Stimulated activated CD4-positive, alpha-beta T cell treated with anti-CD3 and anti-CD28 coated beads, Interleukin-1b, Interleukin-23, amount 100 ng/mL, for 4 hours (primary cell): Measurements from ENCODE around the gene PTPRN2.
"Not testable (repeated sequence)": the region's sequence is repeated elsewhere in the genome, so short reads cannot be mapped to it uniquely, and the experiment has no call there.

Source experiments
- DNase-seq, 2 donors: peaks; one replicate each; pipeline ENCODE4 v3.0.0-alpha.2; 2020; ENCODE audit warnings: low read depth in 2 of 2

Gene PTPRN2

DNA sequence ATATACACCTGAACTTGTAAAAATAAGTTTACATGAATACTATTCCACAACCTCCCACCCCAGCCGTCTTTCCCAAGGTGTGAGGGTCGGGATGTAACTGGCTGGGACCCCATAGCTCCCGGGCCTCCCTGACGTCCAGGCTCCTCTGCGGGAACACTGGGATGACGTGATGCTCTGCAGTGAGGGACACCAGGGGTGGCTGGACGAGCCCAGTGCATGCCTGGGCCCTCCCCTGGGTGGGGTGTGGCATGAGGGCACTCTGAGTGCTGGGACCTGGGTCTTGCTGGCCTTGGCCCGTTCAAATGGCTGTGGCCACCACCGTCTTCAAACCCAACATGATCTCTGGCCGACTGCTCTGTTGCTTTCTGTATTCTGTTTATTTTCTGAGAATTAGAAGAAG lies 1068.4 kb downstream of the PTPRN2 start:
- no peak for DNase-seq

DNA sequence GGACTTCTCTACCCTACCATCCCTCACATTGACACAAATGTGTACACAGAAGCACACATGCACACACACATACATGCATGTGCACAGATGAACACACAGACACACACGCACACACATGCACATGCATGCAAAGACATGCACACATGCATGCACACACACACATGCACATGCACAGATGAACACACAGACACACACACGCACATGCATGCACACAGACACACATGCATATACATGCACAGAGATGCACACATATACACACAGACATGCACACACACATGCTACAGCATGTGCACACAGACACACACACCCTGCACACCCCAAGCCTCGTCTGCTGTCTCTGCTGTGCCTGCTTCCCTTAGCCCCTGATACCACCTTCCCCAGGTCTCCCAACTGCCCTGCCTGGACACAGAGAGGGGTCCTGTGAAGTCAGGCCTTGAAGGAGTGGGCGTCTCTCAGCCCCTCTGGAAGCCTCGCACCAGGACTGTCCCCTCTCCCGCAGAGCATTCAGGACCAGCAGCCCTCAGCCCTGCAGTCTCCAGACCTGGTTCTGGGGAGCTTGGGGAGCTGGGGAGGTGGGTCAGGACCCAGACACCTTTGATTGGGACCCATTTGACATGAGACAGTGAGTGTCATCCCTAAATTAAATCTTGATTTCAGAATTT lies 1069.0 kb downstream of the PTPRN2 start:
- DNase-seq, result no peak

DNA sequence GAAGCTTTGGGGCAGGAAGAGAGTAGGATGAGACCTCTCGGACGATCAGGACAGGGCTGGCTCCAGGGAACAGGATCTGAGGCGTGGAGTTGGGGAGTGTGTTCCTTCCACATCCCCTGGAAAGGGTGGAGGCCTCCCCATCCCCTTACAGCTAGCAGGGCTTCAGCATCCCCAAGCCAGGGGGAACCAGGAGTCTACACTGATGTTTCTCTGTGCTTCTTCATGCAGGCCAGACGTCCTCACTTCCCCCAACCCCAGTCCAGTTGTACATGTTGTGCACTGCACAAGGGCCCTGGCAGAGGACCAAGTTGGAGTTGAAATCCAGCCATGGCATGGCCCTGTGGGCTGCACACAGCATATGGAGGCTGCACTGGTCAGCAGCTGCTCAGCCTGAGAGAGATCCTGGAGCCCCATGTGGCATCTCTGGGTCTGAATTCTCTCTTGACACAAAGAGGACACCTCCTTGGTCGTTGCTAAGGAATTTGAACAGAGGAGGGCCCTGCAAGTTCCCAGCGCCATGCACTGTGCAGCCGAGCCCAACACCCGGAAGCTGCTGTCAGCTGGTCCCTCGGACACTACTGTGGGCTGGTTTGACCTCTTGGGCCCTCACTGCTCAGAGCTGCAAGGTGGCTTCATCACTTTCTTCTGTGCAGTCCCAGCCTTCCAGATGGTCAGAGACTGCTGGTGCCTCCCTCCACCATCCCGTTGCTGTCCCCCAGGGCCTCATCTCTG lies 1069.7 kb downstream of the PTPRN2 start:
- no peak for DNase-seq

DNA sequence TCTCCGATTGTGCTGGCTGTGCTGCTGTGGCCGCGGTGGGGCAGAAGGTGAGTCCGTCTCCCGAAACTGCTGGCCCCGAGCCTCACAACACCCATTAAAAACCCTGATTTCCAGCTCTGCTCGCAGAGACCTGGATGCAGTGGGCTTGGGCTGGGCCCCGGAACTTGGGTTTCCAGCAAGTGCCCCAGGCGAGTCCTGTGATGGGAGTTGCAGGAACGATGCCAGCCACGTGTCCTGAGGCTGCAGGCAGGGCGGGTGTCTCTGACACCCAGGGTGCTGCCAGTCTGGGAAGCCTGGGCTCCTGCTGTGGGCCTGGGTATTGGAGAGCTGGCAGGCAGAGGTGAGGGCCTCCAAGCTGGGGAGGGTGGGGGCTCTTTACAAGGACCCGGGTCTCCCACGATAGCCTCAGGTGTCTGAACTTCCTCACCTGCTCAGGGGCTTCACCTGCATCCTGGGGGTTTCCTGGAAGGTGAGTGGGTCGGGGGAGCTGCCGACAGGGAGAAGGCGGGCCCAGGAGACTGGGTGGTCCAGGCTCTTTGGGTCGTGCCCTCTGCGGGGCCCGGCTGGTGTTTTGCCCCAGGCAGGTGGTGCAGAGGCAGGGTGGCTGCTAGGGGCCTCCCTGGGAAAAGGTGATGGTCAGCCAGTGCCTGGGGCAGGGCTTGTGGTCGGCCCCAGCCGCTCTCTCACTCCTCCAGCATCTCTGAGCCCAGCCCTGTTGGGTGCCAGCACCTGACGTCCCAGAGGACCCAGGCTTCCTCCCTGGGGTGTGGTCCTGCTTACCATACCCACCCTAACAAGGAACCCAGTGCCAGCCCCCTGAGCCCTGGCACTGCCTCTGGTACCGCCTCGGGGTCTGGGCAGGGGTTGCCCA lies 1070.5 kb downstream of the PTPRN2 start:
- DNase-seq, result no peak

DNA sequence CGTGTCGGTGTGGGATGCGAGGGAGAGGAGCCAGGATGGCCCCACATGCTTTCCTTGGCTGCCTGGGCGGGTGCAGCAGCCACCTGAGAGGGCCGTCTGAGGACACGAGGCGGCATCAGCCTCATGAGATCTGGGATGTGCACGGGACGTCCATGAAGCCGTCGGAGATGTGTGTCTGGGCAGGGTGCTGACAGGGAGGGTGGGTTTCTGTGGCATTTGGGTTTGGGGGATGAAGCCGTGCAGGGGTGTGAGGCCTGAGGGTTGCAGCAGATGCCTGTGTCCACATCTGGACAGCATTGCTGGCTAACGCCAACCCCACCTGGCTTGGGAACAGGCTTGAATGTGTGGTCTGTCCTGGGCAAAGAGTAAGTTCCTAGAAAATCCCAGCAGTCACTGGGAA lies 1071.3 kb downstream of the PTPRN2 start:
- DNase-seq, result no peak

DNA sequence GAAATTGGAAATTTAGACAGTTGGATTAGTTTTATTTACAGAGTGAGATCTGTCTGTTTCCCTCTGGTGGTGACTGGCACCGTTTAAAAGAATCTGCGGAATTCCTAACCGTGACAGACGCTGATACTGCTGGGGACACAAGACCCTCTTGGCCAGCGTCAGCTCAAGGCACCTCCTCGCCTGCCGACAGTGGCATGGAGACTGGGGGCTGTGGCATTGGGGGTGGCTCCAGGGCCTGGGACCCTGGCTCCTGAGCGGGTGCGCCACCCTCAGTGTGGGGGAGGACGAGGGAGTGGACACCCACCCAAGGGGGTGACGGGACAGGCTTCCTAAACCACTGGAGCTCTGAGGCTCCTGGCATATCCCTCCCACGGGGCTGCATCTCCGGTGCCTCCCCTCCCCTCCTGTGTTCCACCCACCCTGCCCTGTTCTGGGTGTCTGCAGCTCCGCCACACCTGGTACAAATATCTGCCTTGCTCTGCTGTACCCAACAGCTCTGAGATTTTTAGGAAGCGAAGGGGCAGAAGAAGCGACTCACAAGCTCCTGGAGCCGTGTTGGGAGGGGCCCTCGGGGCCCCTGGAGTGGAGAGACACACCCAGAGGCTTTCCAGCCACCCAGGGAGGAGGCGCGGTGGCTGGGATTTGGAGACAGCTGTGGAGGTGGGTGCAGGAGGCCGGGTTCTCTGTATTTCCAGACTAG lies 1072.1 kb downstream of the PTPRN2 start:
- DNase-seq, result no peak

DNA sequence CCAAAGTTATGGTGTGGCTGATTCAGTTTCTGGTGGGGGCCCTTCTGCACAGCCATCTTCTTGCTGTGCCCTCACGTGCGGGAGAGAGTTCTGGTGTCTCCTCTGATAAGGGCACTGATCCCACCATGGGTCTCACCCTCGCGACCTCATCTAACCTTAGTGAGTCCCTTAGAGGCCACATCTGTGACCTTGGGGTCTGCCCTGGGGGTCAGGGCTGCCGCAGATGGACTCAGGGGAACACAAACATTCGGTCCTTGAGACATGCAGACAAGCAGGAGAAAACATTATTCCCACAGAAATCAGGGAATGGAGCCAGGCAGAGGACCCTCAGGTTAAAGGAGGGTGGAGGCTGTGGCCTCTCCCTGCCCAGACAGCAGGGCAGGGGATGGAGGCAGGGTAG lies 1072.9 kb downstream of the PTPRN2 start:
- DNase-seq, result no peak

DNA sequence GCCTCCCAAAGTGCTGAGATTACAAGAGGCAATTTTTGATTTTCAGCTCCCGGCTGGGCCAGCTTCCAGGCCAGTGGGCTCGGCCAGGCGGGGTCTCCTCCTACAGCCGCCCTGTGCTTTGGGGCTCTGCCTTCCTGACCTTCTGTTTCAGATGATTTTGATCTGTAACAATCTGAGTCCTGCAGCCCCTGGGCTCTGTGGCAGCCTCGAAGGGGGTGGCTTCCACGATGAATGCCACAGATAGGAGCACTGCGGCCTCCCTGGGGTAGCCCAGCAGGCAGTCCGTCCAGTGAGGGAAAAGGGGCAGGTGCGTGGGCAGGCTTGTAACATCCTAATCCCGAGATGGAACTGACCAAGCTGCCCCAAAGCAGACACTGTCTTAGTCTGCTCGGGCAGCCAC lies 1073.3 kb downstream of the PTPRN2 start:
- no peak for DNase-seq

DNA sequence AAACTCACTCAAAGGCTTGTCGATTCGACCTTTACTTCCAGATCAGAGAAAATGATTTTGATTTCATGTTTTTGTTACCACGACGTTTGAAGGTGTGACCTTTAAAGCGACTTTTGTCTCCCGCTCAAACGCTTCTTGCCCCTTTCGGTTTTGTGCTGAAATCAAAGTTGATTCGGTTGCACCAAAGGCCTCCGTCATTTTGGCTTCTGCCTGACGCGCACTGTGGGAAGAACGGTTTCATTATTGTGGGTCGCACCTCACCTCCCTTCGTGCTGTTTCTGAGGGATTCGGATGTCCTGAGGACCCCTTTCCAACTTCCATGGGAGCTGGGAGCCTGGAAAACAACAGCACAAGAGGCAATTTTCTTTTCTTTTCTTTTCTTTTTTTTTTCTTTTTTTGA lies 1073.9 kb downstream of the PTPRN2 start:
- DNase-seq, result no peak

DNA sequence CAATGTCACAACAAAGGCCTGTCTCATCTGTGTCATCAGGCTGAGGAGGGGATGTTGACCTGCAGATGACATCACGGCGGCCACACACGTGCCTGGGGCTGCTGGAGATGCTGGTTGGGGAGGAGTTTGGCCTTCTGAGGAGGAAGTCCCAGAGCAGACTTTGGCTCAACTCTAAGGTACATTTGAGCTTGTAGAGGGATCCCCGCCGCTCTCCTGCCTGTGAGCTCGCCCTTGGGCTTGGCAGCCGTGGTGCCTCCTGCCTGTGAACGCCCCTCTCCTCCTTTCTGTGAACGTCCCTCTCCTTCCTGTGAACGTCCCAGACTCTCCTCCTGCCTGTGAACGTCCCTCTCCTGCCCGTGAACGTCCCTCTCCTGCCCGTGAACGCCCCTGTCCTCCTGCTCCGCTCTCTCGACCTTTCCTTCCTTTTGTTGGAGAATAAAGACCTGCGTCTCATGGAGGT lies 1074.4 kb downstream of the PTPRN2 start:
- no peak for DNase-seq

DNA sequence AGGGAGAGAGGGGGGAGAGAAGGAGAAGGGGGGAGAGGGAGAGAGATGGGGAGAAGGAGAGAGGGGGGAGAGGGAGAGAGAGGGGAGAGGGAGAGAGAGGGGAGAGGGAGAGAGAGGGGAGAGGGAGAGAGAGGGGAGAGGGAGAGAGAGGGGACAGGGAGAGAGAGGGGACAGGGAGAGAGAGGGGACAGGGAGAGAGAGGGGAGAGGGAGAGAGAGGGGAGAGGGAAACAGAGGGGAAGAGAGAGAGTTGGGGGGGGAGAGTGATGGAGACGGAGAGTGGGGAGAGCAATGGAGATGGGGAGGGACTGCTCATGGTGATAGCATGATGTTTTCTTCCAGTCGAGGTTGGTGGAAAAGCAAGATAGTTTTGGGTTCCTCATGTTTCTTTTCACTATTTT lies 1078.4 kb downstream of the PTPRN2 start:
- no peak for DNase-seq

DNA sequence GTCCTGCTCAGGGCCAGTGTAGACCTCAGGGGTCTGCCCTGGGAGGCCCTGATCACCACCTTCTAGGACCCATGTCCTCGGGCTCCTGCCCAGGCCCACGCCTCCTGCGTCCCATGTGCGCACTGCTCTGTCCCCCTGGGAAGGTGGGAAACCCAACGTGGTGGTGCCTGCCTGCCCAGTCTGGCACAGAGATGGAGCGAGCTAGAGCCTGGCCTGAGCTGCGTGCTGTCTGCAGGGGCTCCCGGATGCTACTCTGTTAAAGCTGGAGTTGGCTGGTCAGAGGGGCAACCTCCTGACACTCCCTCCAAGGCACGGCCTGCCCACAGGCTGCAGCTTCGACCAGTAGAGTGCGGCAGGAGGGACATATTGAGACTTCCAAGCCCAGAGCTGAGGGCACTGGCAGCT lies 1079.1 kb downstream of the PTPRN2 start:
- DNase-seq, result no peak

DNA sequence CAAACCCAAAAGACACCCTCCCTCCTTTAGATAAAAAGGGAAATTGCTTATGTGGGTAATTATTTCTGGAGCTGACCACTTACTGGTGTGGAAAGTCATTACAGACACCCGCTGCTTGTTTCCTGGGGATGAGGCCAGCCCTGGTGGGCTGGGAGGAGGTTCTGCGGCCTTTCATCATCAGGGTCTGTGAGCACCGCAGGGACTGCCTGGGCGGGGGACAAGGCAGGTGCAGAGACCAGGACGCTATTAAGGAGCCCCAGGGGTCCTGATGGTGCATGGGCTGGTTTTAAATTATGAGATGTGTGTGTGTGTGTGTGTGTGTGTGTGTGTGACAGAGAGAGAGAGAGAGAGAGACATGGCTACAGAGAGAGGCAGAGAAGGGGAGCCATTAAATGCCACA lies 1079.6 kb downstream of the PTPRN2 start:
- DNase-seq, result no peak

DNA sequence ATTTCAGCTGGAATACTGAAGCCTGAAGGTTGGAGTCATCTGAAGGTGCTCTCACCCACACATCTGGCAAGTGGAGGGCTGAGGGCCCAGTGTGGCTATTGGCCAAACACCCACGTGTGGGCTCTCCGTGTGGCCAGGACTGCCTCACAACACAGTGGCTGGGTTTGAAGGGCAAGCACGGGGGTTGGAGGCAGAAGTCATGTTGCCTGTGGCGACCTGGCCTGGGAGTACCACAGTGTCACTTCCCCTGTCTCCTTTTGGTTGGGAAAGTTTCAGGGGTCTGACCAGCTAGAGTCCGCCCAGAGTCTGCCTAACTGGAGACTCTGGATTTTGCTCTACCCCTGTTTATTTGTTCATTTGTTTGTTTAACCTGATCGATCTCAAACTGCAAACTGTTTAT lies 1081.4 kb downstream of the PTPRN2 start:
- no peak for DNase-seq

DNA sequence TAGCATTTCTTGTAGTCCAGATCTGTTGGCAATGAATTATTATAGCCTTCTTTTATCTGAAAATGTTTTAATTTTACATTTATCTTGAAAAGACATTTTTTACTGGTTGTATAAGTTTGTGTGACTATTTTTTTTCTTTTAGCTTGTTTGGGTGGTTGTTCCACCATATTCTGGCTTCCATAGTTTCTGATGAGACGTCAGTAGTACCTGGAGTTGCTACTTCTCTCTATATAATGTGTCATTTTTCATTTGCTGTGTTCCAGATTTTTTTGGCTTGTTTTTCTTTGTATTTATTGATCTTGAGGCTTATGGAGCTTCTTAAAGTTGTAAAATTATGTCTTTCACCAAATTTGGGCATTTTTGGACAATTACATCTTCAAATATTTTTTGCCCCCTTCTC lies 1082.0 kb downstream of the PTPRN2 start:
- no peak for DNase-seq

DNA sequence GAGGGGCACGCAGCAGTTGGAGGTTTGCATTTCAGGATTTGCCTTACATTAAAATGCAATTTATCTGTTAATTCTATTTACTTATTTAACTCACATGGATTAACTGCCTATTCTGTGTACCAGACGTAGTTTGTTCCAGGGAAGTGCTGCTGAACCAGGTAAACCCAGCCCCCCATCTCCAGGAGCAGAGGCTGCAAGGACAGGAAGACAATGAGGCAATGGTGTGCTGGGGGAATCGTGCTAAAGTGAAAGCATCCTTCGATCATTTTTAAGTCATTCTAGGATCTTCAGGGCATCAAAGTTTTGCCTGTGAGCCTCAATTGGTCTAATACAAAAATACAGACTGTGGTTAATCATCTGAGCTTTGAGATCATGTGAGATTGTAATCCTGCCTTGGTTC lies 1084.4 kb downstream of the PTPRN2 start:
- no peak for DNase-seq

DNA sequence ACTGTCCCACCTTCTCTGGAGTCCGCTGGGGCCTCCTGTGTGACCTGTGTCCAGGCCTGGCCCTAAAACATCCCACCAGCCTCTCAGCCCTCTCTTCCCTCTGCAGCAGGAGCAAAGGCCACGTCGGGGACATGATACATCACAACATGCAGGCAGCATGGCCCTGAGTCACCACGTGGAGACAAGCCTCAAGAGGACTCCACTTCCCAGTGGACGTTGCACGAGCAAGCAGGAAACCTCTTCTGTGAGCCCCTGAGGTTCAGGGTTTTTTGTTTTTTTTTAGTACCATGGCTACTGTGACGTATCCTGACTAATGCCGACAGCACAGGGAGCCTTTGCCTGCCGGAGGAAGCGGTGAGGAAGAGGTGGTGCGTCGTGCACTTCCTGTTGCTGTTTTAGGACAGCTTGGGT lies 1084.9 kb downstream of the PTPRN2 start:
- peak; percentile 25 for DNase-seq

DNA sequence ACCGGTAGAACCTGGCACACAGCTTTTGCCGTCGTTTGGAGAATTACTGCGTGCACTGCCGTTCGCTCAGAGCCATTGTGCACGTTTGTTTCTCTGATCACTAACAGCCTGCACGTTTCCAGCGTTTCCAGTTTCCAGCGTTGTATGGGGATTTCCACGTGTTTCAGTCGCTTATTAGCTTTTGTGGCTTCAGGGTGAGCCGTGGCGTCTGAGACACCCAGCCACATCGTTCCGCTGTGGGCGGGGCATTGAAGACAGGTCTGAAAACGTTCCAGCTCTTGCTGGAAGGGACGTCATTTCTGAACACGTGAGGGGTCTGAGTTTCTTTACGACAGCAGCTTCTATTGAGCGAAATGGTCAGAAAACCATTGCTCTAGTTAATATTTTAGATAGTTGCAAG lies 1086.0 kb downstream of the PTPRN2 start:
- peak in 1 of 2 donors; percentile 23 for DNase-seq

DNA sequence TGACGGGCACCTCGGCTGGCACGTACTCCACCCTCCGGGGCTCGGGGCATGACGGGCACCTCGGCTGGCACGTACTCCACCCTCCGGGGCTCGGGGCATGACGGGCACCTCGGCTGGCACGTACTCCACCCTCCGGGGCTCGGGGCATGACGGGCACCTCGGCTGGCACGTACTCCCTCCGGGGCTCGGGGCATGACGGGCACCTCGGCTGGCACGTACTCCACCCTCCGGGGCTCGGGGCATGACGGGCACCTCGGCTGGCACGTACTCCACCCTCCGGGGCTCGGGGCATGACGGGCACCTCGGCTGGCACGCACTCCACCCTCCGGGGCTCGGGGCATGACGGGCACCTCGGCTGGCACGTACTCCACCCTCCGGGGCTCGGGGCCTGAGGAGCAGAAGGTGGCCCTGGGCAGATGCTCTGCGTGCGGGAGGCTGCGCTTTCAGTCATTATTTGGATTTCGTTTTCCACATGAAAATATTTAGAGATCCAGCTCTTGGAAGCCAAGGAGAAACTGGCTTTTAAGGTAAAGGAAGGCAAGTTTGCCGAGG lies 1086.6 kb downstream of the PTPRN2 start:
- DNase-seq, result not testable (repeated sequence)

DNA sequence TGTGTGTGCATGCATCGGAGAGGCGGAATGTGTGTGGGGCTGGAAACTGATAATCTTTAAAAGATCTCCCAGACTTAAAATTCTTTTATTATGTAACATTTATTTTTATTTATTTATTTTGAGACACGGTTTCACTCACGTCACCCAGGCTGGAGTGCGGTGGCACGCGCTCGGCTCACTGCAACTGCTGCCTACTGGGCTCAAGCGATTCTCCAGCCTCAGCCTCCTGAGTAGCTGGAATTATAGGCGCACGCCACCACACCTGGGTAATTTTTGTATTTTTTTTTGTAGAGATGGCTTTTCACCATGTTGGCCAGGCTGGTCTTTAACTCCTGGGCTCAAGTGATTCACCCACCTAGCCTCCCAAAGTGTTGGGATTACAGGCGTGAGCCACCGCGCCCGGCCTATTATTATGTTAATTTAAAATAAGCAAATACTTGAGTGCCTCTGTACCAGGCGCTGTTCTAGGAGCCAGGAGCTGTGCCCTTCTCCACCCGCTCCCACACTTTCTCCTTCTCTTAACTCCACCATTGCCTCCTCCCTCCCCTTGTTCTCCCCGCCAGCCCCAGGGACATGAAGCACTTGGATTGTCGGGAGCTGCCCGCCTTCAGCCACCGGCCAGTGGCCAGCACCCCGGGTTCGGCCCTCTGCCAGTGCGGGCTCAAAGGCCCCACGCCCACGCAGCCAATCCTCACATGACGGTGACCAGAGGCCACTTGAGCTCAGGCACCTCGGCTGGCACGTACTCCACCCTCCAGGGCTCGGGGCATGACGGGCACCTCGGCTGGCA lies 1087.3 kb downstream of the PTPRN2 start:
- DNase-seq, result no peak

DNA sequence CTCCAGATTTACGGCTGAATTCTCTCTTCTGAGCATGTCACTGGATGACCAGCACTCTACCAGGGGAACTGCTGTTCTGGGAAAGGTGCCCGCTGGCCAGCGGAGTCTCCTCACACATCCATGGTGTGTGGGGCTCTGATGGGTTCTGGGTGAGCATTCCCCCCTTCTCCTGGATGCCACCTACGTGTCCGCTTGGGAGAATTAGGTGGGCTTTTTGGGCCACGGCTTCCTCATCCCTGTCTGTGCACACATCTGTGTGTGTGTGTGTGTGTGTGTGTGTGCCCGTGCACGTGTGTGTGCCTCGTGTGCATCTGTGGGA lies 1087.8 kb downstream of the PTPRN2 start:
- no peak for DNase-seq
